Right atrium auricular region (tissue), 2 donors: ENCODE results near the gene PSMB11. TPM values are rescaled to one million over a fixed set of nuclear protein-coding genes. Genes with fewer than 3 reads are reported as not detected.

ENCODE experiments used
- DNase-seq: peaks from one replicate; pipeline ENCODE4 v3.0.0-alpha.2; 2019; ENCODE audit warnings: low spot score
- H3K27ac ChIP-seq, 2 donors: fragments of 200-600 bp; sonication (generic); 1 replicate in 1 of 2; 2 replicates in 1 of 2; pipeline ENCODE4 v1.5.1; 2016 to 2019
- H3K27me3 ChIP-seq, 2 donors: fragments of 200-600 bp; sonication (generic); one replicate each; pipeline versions ENCODE4 v1.5.1 to v1.6.0; 2017 to 2019
- H3K36me3 ChIP-seq: fragments of 200-600 bp; sonication (generic); one replicate; pipeline ENCODE4 v1.5.1; 2016
- H3K4me1 ChIP-seq, 2 donors: fragments of 200-600 bp; sonication (generic); one replicate each; pipeline versions ENCODE4 v1.5.1 to v1.6.0; 2017 to 2019
- H3K4me3 ChIP-seq, 2 donors: fragments of 200-600 bp; sonication (generic); 1 replicate in 1 of 2; 2 replicates in 1 of 2; pipeline ENCODE4 v1.5.1; 2017 to 2019; ENCODE audit warnings: mild to moderate bottlenecking in 1 of 2, moderate library complexity in 1 of 2
- H3K9me3 ChIP-seq, 2 donors: fragments of 200-600 bp; sonication (generic); one replicate each; pipeline ENCODE4 v1.5.1; 2019
- total RNA-seq, 2 donors: library from RNA; depleted of rRNA; stranded (reverse); fragments of >200 nt; gene quantifications; one replicate each; pipeline ENCODE4 v1.1.0, GENCODE V29; 2016
- TF ChIP-seq, protein P1 (sequence below), 2 donors: fragments of 200-600 bp; sonication (generic); IDR thresholded peaks; one replicate each; pipeline ENCODE4 v1.5.1; 2019; ENCODE audit warnings: antibody characterized with exemption in 2 of 2

The PSMB11 gene
- total RNA-seq, 2 donors from 2014 or later = not detected

- H3K9me3 ChIP-seq = no peaks in the 10 kb centered on the region
- peak overlapping the region; percentile 61 to 73 for H3K4me3 ChIP-seq
- DNase-seq = peak; percentile 86
- peaks cover 0 to 31% of the 10 kb centered on the region in 2 donors for H3K4me1 ChIP-seq
- peak overlapping the region; percentile 55 to 69 for H3K27ac ChIP-seq
- TF ChIP-seq, protein P1, sequence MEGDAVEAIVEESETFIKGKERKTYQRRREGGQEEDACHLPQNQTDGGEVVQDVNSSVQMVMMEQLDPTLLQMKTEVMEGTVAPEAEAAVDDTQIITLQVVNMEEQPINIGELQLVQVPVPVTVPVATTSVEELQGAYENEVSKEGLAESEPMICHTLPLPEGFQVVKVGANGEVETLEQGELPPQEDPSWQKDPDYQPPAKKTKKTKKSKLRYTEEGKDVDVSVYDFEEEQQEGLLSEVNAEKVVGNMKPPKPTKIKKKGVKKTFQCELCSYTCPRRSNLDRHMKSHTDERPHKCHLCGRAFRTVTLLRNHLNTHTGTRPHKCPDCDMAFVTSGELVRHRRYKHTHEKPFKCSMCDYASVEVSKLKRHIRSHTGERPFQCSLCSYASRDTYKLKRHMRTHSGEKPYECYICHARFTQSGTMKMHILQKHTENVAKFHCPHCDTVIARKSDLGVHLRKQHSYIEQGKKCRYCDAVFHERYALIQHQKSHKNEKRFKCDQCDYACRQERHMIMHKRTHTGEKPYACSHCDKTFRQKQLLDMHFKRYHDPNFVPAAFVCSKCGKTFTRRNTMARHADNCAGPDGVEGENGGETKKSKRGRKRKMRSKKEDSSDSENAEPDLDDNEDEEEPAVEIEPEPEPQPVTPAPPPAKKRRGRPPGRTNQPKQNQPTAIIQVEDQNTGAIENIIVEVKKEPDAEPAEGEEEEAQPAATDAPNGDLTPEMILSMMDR (IDR thresholded peaks at IDR 0.05) = peak; percentile 83 to 99
- no peaks in the 10 kb centered on the region for H3K27me3 ChIP-seq
- peaks cover 44% of the 10 kb centered on the region for H3K36me3 ChIP-seq
Measured at GRCh38 chr14:23057757-23058653, 16.0 kb downstream of the PSMB11 start.

- H3K36me3 ChIP-seq = peaks cover 53% of the 10 kb centered on the region
- TF ChIP-seq, protein P1 (IDR thresholded peaks at IDR 0.05) = no peak
- no peak overlapping the region for H3K27ac ChIP-seq
- peaks cover 0 to 31% of the 10 kb centered on the region in 2 donors for H3K4me1 ChIP-seq
- DNase-seq = no peak
- no peak overlapping the region for H3K4me3 ChIP-seq
- no peaks in the 10 kb centered on the region for H3K9me3 ChIP-seq
- no peaks in the 10 kb centered on the region for H3K27me3 ChIP-seq
Measured at GRCh38 chr14:23058654-23059504, 16.9 kb downstream of the PSMB11 start.

DNA sequence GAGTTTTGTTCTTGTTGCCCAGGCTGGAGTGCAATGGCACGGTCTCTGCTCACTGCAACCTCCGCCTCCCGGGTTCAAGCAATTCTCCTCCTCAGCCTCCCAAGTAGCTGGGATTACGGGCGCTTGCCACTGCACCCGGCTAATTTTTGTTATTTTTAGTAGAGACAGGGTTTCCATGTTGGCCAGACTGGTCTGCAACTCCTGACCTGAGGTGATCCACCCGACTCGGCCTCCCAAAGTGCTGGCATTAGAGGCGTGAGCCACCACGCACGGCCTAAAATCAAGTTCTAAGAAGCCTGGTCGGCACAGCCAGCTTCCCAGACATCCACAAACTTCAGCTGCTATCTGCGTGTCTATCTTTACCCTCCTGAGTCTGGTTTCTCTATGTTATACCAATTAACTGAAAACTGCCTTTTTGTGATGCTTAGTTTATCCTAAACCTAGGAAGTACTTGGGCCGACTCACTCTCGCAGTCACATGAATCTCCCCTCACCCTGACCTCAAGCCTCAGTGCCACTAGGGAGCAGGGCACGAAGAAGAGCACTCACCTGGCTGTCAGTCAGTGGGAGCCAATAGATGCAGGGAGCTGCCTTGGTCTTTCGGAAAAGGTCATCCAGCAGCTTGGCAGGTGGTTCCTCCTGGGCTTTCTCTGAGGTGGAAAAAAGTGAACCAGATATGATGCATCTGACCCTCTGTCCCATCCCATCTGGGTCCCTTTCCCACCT lies 18.7 kb downstream of the PSMB11 start:
- Histone ChIP-seq H3K36me3 (peaks cover 69% of the 10 kb centered on the region), H3K4me1 (peaks cover 0 to 30% of the 10 kb centered on the region in 2 donors), H3K9me3 (no peaks in the 10 kb centered on the region), H3K27ac (no peak overlapping the region), H3K27me3 (no peaks in the 10 kb centered on the region), H3K4me3 (no peak overlapping the region)
- no peak for DNase-seq
- TF ChIP-seq, protein P1 (IDR thresholded peaks at IDR 0.05) = no peak

GRCh38 chr14:23062002-23062401 lies 20.0 kb downstream of the PSMB11 start:
- H3K4me3 ChIP-seq = no peak overlapping the region
- H3K9me3 ChIP-seq = no peaks in the 10 kb centered on the region
- H3K36me3 ChIP-seq = peaks cover 82% of the 10 kb centered on the region
- DNase-seq = peak; percentile 81
- peaks cover 0 to 19% of the 10 kb centered on the region in 2 donors for H3K4me1 ChIP-seq
- TF ChIP-seq, protein P1 (IDR thresholded peaks at IDR 0.05) = no peak
- peak overlapping the region in 1 of 2 donors; percentile 28 for H3K27ac ChIP-seq
- H3K27me3 ChIP-seq = no peaks in the 10 kb centered on the region

DNA sequence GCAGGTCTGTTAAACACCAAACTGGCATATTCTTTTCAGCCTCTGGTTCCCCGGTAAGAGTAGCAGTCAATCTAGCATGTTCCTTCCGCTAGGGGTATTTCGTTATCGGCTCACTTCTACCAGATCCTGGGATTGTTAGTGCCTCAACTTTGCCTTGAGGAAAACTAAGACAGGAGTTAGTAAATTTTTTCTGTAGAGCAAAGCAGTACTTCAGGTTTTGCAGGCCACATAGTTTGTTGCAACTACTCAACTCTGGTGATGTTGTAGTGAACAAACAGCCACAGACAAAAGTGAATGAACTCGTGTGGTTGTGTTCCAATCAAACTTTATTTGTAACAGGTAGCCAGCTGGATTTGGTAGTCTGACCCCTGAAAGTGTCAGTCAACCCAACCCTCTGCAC lies 21.6 kb downstream of the PSMB11 start:
- no peak overlapping the region for H3K4me3 ChIP-seq
- no peaks in the 10 kb centered on the region for H3K9me3 ChIP-seq
- H3K27me3 ChIP-seq = no peaks in the 10 kb centered on the region
- H3K4me1 ChIP-seq = peaks cover 0 to 19% of the 10 kb centered on the region in 2 donors
- peaks cover 96% of the 10 kb centered on the region for H3K36me3 ChIP-seq
- DNase-seq = no peak
- TF ChIP-seq, protein P1 (IDR thresholded peaks at IDR 0.05) = no peak
- H3K27ac ChIP-seq = no peak overlapping the region
